ENCODE measurements around the gene PIP5K1B.
"Not testable (repeated sequence)": the region's sequence is repeated elsewhere in the genome, so short reads cannot be mapped to it uniquely, and the experiment has no call there.

The PIP5K1B gene

DNA sequence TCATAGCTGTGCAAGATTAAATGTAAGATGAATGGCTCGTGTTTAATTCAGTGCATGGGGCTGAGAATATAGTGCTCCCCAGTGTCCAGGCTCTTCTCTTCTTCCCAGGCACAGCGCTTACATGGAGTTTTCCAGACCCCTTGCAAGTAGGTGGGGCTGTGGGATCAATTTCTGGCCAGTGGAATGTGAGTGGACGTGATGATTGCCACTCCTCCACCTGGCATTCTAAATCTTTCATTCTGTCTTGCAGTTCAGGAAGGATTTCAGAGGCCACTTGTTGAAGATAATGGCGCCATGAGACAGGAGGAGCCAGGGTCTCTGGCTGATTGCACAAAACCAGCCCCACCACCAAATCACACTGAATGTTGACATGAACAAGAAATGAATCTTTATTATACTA is 7.2 kb upstream of the PIP5K1B start:
- no peaks in the 10 kb centered on the region for H3K9me3 ChIP-seq (ENCODE audit: control insufficient read depth, insufficient read depth, low read length)
- H4K20me1 ChIP-seq (ENCODE audit: control insufficient read depth, insufficient read depth, low read depth, low read length): no peaks in the 10 kb centered on the region
- peaks cover 34% of the 10 kb centered on the region for H3K27me3 ChIP-seq (ENCODE audit: control insufficient read depth, low read length)
- no peak overlapping the region for H3K27ac ChIP-seq (ENCODE audit: low read depth, low read length)
- H3K4me2 ChIP-seq (ENCODE audit: low read length): no peak overlapping the region
- TF ChIP-seq EZH2phosphoT487 (IDR thresholded peaks at IDR 0.05; ENCODE audit: borderline replicate concordance, low read length): no peak
- no peak for TF ChIP-seq CTCF (IDR thresholded peaks at IDR 0.05; ENCODE audit: low read depth, low read length, poor library complexity, severe bottlenecking)
- H3F3A ChIP-seq (ENCODE audit: control insufficient read depth, insufficient read depth): no peaks in the 10 kb centered on the region
- no peak overlapping the region for H3K4me3 ChIP-seq (ENCODE audit: low read length)
- no peaks in the 10 kb centered on the region for H3K79me2 ChIP-seq (ENCODE audit: control insufficient read depth, low read length)
- no peaks in the 10 kb centered on the region for H3K36me3 ChIP-seq (ENCODE audit: control insufficient read depth, low read length)
- H3K9me2 ChIP-seq (replicated peaks; ENCODE audit: control insufficient read depth, low read length): no peaks in the 10 kb centered on the region
- no peaks in the 10 kb centered on the region for H3K4me1 ChIP-seq (ENCODE audit: control insufficient read depth, low read length)

GRCh38 chr9:68698943-68699509 is 6.0 kb upstream of the PIP5K1B start:
- Histone ChIP-seq H3K79me2 (ENCODE audit: control insufficient read depth, low read length) (no peaks in the 10 kb centered on the region), H3K27ac (ENCODE audit: low read depth, low read length) (no peak overlapping the region), H3K9me3 (ENCODE audit: control insufficient read depth, insufficient read depth, low read length) (no peaks in the 10 kb centered on the region), H3K27me3 (ENCODE audit: control insufficient read depth, low read length) (peaks cover 43% of the 10 kb centered on the region), H3K9me2 (replicated peaks; ENCODE audit: control insufficient read depth, low read length) (no peaks in the 10 kb centered on the region), H3F3A (ENCODE audit: control insufficient read depth, insufficient read depth) (no peaks in the 10 kb centered on the region), H3K4me2 (ENCODE audit: low read length) (no peak overlapping the region), H3K4me3 (ENCODE audit: low read length) (no peak overlapping the region), H3K36me3 (ENCODE audit: control insufficient read depth, low read length) (no peaks in the 10 kb centered on the region), H4K20me1 (ENCODE audit: control insufficient read depth, insufficient read depth, low read depth, low read length) (no peaks in the 10 kb centered on the region), H3K4me1 (ENCODE audit: control insufficient read depth, low read length) (no peaks in the 10 kb centered on the region)
- no peak for TF ChIP-seq CTCF (IDR thresholded peaks at IDR 0.05; ENCODE audit: low read depth, low read length, poor library complexity, severe bottlenecking)

DNA sequence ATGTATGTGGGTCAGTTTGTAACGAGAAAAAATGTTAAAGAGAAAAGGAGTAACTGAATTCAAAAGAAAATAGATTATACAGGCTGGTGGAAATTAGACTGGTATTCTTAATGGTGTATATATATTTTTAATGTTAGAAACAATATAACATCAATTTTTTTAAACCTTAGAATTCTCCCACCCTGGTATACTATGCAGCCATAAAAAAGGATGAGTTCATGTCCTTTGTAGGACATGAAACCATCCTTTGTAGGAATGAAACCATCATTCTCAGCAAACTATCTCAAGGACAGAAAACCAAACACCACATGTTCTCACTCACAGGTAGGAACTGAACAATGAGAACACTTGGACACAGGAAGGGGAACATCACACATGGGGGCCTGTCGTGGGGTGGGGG is 5.4 kb upstream of the PIP5K1B start:
- H3K79me2 ChIP-seq (ENCODE audit: control insufficient read depth, low read length); H3K4me3 ChIP-seq (ENCODE audit: low read length); H3F3A ChIP-seq (ENCODE audit: control insufficient read depth, insufficient read depth); H3K9me3 ChIP-seq (ENCODE audit: control insufficient read depth, insufficient read depth, low read length); H3K9me2 ChIP-seq (replicated peaks; ENCODE audit: control insufficient read depth, low read length); H4K20me1 ChIP-seq (ENCODE audit: control insufficient read depth, insufficient read depth, low read depth, low read length); H3K4me1 ChIP-seq (ENCODE audit: control insufficient read depth, low read length); H3K27ac ChIP-seq (ENCODE audit: low read depth, low read length); H3K36me3 ChIP-seq (ENCODE audit: control insufficient read depth, low read length); H3K4me2 ChIP-seq (ENCODE audit: low read length): not testable (repeated sequence)
- H3K27me3 ChIP-seq (ENCODE audit: control insufficient read depth, low read length): peaks cover 49% of the 10 kb centered on the region

DNA sequence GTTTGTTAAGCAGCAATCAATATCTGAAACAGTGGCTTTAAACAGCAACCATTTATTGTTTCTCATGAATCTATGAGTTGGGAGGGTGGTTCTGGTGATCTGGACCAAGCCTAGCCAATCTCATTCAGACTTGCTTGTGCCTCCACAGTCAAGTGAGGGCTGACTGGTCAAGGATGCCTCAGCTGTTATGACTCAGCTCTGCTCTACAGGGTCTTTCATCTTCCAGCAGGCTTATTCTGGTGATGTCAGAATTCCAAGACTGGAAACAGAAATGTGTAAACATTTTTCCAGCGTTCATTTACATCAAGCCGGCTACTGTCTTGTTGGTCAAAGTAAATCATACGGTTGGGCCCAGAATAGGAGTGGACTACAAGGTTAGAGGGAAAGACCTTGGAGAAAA is 2.5 kb upstream of the PIP5K1B start:
- Histone ChIP-seq H3K9me3 (ENCODE audit: control insufficient read depth, insufficient read depth, low read length) (no peaks in the 10 kb centered on the region), H3K27ac (ENCODE audit: low read depth, low read length) (no peak overlapping the region), H3K79me2 (ENCODE audit: control insufficient read depth, low read length) (no peaks in the 10 kb centered on the region), H3K4me2 (ENCODE audit: low read length) (no peak overlapping the region), H3K36me3 (ENCODE audit: control insufficient read depth, low read length) (no peaks in the 10 kb centered on the region), H3K27me3 (ENCODE audit: control insufficient read depth, low read length) (peaks cover 57% of the 10 kb centered on the region), H3K4me3 (ENCODE audit: low read length) (no peak overlapping the region), H3K4me1 (ENCODE audit: control insufficient read depth, low read length) (peaks cover 8% of the 10 kb centered on the region), H4K20me1 (ENCODE audit: control insufficient read depth, insufficient read depth, low read depth, low read length) (no peaks in the 10 kb centered on the region), H3K9me2 (replicated peaks; ENCODE audit: control insufficient read depth, low read length) (no peaks in the 10 kb centered on the region), H3F3A (ENCODE audit: control insufficient read depth, insufficient read depth) (no peaks in the 10 kb centered on the region)
- TF ChIP-seq EZH2phosphoT487 (IDR thresholded peaks at IDR 0.05; ENCODE audit: borderline replicate concordance, low read length) (no peak), CTCF (IDR thresholded peaks at IDR 0.05; ENCODE audit: low read depth, low read length, poor library complexity, severe bottlenecking) (no peak)
